ENCODE measurements around the gene ZNF771. TPM values are rescaled to one million over a fixed set of nuclear protein-coding genes. Genes with fewer than 3 reads are reported as not detected.

Gene ZNF771
- total and polyA plus RNA-seq, 9 of the 15 experiments (the other 6 are each of a cell fraction or from before 2014, with no cell fraction given): 1.5 to 12.6 (median 4.4) TPM

DNA sequence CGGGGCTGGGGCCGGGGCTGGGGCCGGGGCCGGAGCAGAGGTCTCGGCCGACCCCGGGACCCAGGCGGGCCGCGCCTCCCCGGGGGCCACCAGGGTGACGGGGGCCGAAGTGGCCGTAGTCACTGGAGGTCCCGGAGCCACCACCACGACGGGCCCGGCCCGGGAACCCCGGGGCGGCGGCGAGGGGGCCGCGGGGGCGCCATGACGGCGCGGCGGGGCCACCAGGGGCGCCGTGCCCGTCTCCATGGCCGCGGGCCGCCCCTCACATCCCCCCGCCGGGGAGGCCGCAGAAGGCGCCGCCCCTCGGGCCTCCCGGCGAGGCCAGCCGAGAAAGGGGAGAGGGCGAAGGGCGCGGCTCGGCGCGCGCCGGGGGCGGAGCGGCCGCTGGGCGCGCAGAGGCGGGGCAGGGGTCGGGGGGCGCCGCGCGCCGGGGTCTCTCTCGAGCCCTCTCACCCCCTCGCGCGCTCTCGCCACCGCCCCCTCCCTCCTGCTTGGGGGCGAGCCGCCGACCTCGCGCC is 37.4 kb upstream of the ZNF771 start (continued):
- TF ChIP-seq ZNF324 (CRISPR knock-in tag; IDR thresholded peaks at IDR 0.05) (no peak), IFI16 (CRISPR knock-in tag; IDR thresholded peaks at IDR 0.05) (no peak), POU5F1 (IDR thresholded peaks at IDR 0.05; ENCODE audit: borderline replicate concordance, low read depth, low read length, partially characterized antibody) (no peak), CXXC5 (CRISPR knock-in tag; IDR thresholded peaks at IDR 0.05) (peak; percentile 24; the same call in 1 of the 2 replicates), DNMT1 (IDR thresholded peaks at IDR 0.05) (no peak), CAMTA2 (CRISPR knock-in tag; conservative IDR thresholded peaks at IDR 0.05) (no peak), SIN3B (IDR thresholded peaks at IDR 0.05; ENCODE audit: low read depth) (0 out of 2 replicates have a peak, but pooled peaks have one; percentile 36), ZBTB7A (IDR thresholded peaks at IDR 0.05; ENCODE audit: borderline replicate concordance, control insufficient read depth, low read depth, low read length) (peak; percentile 95), ZNF431 (CRISPR knock-in tag; IDR thresholded peaks at IDR 0.05) (no peak), FOXA3 (CRISPR knock-in tag; conservative IDR thresholded peaks at IDR 0.05 in 1 of 2, IDR thresholded peaks at IDR 0.05 in 1 of 2) (no peak), HDAC1 (IDR thresholded peaks at IDR 0.05) (no peak), NONO (IDR thresholded peaks at IDR 0.05; ENCODE audit: low read depth in 2 of 2, low read length in 1 of 2) (0 out of 4 replicates have a peak, but pooled peaks of 1 of the 2 experiments have one; percentile 44), MECOM (CRISPR knock-in tag; IDR thresholded peaks at IDR 0.05) (no peak), MEIS2 (IDR thresholded peaks at IDR 0.05; ENCODE audit: partially characterized antibody) (peak; percentile 38), POLR2G (IDR thresholded peaks at IDR 0.05; ENCODE audit: low read depth, low read length) (peak; percentile 75), YY1 (IDR thresholded peaks at IDR 0.05; ENCODE audit: borderline replicate concordance in 1 of 3, control insufficient read depth in 1 of 3, extremely low read depth in 1 of 3, insufficient read depth in 3 of 3, insufficient read length in 1 of 3, insufficient replicate concordance in 2 of 3, low read depth in 1 of 3, low read length in 2 of 3) (peak in 2 of 3 experiments; percentile 51 to 72)
- TF ChIP-seq, protein P1, sequence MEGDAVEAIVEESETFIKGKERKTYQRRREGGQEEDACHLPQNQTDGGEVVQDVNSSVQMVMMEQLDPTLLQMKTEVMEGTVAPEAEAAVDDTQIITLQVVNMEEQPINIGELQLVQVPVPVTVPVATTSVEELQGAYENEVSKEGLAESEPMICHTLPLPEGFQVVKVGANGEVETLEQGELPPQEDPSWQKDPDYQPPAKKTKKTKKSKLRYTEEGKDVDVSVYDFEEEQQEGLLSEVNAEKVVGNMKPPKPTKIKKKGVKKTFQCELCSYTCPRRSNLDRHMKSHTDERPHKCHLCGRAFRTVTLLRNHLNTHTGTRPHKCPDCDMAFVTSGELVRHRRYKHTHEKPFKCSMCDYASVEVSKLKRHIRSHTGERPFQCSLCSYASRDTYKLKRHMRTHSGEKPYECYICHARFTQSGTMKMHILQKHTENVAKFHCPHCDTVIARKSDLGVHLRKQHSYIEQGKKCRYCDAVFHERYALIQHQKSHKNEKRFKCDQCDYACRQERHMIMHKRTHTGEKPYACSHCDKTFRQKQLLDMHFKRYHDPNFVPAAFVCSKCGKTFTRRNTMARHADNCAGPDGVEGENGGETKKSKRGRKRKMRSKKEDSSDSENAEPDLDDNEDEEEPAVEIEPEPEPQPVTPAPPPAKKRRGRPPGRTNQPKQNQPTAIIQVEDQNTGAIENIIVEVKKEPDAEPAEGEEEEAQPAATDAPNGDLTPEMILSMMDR (IDR thresholded peaks at IDR 0.05 in 2 of 3, conservative IDR thresholded peaks at IDR 0.05 in 1 of 3; ENCODE audit: insufficient read depth in 2 of 3, low read depth in 1 of 3, low read length in 3 of 3): 0 out of 6 replicates have a peak, but pooled peaks of 1 of the 3 experiments have one; percentile 8
- TF ChIP-seq, protein P2, sequence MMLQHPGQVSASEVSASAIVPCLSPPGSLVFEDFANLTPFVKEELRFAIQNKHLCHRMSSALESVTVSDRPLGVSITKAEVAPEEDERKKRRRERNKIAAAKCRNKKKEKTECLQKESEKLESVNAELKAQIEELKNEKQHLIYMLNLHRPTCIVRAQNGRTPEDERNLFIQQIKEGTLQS (IDR thresholded peaks at IDR 0.05): no peak
- TF ChIP-seq, protein P2 (CRISPR knock-in tag; conservative IDR thresholded peaks at IDR 0.05): no peak
- TF ChIP-seq, protein P3, sequence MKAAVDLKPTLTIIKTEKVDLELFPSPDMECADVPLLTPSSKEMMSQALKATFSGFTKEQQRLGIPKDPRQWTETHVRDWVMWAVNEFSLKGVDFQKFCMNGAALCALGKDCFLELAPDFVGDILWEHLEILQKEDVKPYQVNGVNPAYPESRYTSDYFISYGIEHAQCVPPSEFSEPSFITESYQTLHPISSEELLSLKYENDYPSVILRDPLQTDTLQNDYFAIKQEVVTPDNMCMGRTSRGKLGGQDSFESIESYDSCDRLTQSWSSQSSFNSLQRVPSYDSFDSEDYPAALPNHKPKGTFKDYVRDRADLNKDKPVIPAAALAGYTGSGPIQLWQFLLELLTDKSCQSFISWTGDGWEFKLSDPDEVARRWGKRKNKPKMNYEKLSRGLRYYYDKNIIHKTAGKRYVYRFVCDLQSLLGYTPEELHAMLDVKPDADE (conservative IDR thresholded peaks at IDR 0.05; ENCODE audit: control insufficient read depth, low read depth, low read length): 0 out of 2 replicates have a peak, but pooled peaks have one; percentile 32
- TF ChIP-seq, protein P4, sequence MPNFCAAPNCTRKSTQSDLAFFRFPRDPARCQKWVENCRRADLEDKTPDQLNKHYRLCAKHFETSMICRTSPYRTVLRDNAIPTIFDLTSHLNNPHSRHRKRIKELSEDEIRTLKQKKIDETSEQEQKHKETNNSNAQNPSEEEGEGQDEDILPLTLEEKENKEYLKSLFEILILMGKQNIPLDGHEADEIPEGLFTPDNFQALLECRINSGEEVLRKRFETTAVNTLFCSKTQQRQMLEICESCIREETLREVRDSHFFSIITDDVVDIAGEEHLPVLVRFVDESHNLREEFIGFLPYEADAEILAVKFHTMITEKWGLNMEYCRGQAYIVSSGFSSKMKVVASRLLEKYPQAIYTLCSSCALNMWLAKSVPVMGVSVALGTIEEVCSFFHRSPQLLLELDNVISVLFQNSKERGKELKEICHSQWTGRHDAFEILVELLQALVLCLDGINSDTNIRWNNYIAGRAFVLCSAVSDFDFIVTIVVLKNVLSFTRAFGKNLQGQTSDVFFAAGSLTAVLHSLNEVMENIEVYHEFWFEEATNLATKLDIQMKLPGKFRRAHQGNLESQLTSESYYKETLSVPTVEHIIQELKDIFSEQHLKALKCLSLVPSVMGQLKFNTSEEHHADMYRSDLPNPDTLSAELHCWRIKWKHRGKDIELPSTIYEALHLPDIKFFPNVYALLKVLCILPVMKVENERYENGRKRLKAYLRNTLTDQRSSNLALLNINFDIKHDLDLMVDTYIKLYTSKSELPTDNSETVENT (CRISPR knock-in tag; IDR thresholded peaks at IDR 0.05): peak; percentile 74; the same call in 1 of the 2 replicates

All from K562 (cell line).